Keratinocyte (primary cell): ENCODE measurements around the gene ATP7B. TPM values are rescaled to one million over a fixed set of nuclear protein-coding genes. Genes with fewer than 3 reads are reported as not detected.

Source experiments
- DNase-seq: peaks from one replicate; pipeline ENCODE4 v3.0.0-alpha.2; 2011; ENCODE audit warnings: low read depth, missing footprints, low spot score
- FAIRE-seq: peaks from 2 replicates; lab custom pipeline; 2011; peaks lifted over from hg19 to GRCh38; lab: Jason Lieb, UNC
- H2AFZ ChIP-seq: 2 replicates; pipeline ENCODE4 v1.6.0; 2012; ENCODE audit warnings: low read length, control low read depth, inconsistent platforms; ENCODE audit not compliant: control insufficient read depth
- H3K27ac ChIP-seq: 2 replicates; pipeline ENCODE4 v1.5.1; 2011; ENCODE audit warnings: low read length; ENCODE audit not compliant: control insufficient read depth, insufficient read depth
- H3K27me3 ChIP-seq: 3 replicates; pipeline ENCODE4 v1.6.0; 2011; ENCODE audit warnings: low read length; ENCODE audit not compliant: control insufficient read depth, insufficient read depth; ENCODE audit errors: extremely low read depth
- H3K36me3 ChIP-seq, 2 experiments: 2 replicates in 1 of 2; 3 replicates in 1 of 2; pipeline ENCODE4 v1.5.1; 2011; ENCODE audit warnings: low read length in 2 of 2, mild to moderate bottlenecking in 1 of 2; ENCODE audit not compliant: control insufficient read depth in 2 of 2, insufficient read depth in 2 of 2; ENCODE audit errors: extremely low read depth in 1 of 2
- H3K4me1 ChIP-seq: 3 replicates; pipeline ENCODE4 v1.5.1; 2011; ENCODE audit warnings: low read length; ENCODE audit not compliant: control insufficient read depth, insufficient read depth; ENCODE audit errors: extremely low read depth
- H3K4me2 ChIP-seq: 3 replicates; pipeline ENCODE4 v1.6.0; 2011; ENCODE audit warnings: low read depth, low read length; ENCODE audit not compliant: control insufficient read depth, insufficient read depth; ENCODE audit errors: extremely low read depth
- H3K4me3 ChIP-seq, 3 experiments: fragments of 200-600 bp in 1 of 3; sonication (generic) in 1 of 3; 2 replicates in 2 of 3; 3 replicates in 1 of 3; pipeline ENCODE4 v1.5.1; 2011 to 2016; ENCODE audit warnings: low read length in 3 of 3, mild to moderate bottlenecking in 3 of 3, control low read depth in 2 of 3, inconsistent platforms in 1 of 3, low read depth in 1 of 3, mixed read lengths in 1 of 3, mixed run types in 1 of 3, moderate library complexity in 1 of 3; ENCODE audit not compliant: control insufficient read depth in 2 of 3, insufficient read depth in 2 of 3; ENCODE audit errors: extremely low read depth in 1 of 3
- H3K79me2 ChIP-seq: 2 replicates; pipeline ENCODE4 v1.6.0; 2012; ENCODE audit warnings: low read length; ENCODE audit not compliant: control insufficient read depth, insufficient read depth
- H3K9ac ChIP-seq: 3 replicates; pipeline ENCODE4 v1.6.0; 2011; ENCODE audit warnings: low read length; ENCODE audit not compliant: control insufficient read depth, insufficient read depth; ENCODE audit errors: extremely low read depth
- H3K9me1 ChIP-seq: 3 replicates; pipeline ENCODE4 v1.6.0; 2011; ENCODE audit warnings: low read length; ENCODE audit not compliant: control insufficient read depth, insufficient read depth; ENCODE audit errors: extremely low read depth
- H3K9me3 ChIP-seq: 2 replicates; pipeline ENCODE4 v1.5.1; 2012; ENCODE audit warnings: low read depth, low read length; ENCODE audit not compliant: control insufficient read depth
- H4K20me1 ChIP-seq: 3 replicates; pipeline ENCODE4 v1.6.0; 2011; ENCODE audit warnings: low read length; ENCODE audit not compliant: control insufficient read depth, insufficient read depth; ENCODE audit errors: extremely low read depth
- EZH2 ChIP-seq: IDR thresholded peaks from one replicate; pipeline ENCODE4 v1.6.1; 2012; ENCODE audit warnings: inconsistent platforms, mild to moderate bottlenecking, low read length, moderate library complexity
- dilution Hi-C: fragments of 300-500 bp; cut with MboI; formaldehyde crosslinking; loops from one replicate; pipeline ENCODE4 v1.7.0; 2020; ENCODE audit warnings: low sequenced_read_pairs; ENCODE audit not compliant: extremely low pct_ligation_motif_present
- polyA plus RNA-seq, 5 experiments: library from polyadenylated mRNA; depleted of rRNA in 3 of 5; stranded (reverse) in 3 of 5; stranded (forward) in 1 of 5; unstranded in 1 of 5; fragments of >200 nt; gene quantifications; 1 replicate in 1 of 5; 2 replicates in 3 of 5; 3 replicates in 1 of 5; pipeline versions ENCODE4 v1.2.1 to v1.2.3, GENCODE V29; 2011 to 2012; ENCODE audit warnings: missing spikeins in 2 of 5, low read depth in 1 of 5, low replicate concordance in 1 of 5
- TF ChIP-seq, protein P1 (sequence below), 3 experiments: IDR thresholded peaks in 1 of 3; conservative IDR thresholded peaks in 1 of 3; optimal IDR thresholded peaks in 1 of 3; 2 replicates in 2 of 3; 3 replicates in 1 of 3; pipeline versions ENCODE3 to v1.5.1; 2011; ENCODE audit warnings: low read length in 3 of 3, mild to moderate bottlenecking in 3 of 3, moderate library complexity in 2 of 3, control low read depth in 1 of 3, inconsistent platforms in 1 of 3; ENCODE audit not compliant: insufficient read depth in 2 of 3; ENCODE audit errors: extremely low read depth in 1 of 3

ATP7B gene
- polyA plus RNA-seq, 1 donor (not counting 4 experiments of a cell fraction or from before 2014, with no cell fraction given): 5.2 TPM

DNA sequence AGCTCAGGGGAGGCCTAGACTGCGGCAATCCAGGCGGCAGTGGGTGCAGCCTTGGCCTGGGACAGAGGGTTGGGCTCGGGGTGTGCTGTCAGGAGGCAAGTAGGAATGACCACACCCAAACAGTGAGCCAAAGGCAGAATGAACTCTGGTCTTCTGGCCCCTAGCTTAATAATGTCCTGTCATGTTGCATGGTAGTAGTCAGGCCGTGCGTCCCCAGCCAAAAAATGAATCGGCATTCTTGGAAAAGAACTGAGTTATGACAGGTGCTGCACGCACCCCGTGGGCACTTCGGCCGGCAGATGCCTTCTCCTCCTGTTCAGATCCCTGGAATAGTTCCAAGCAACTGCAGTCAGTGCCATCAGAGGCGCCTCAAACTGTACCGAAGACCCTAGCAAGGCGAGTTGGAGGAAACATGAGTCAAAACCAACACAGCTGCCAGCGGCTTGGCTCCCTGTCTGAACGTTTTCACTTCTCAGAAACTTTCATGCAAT, 55.9 kb downstream of the ATP7B start:
- Histone ChIP-seq H3K4me1 (no peaks in the 10 kb centered on the region), H3K9ac (no peak overlapping the region), H3K4me2 (no peak overlapping the region), H3K79me2 (no peaks in the 10 kb centered on the region), H4K20me1 (no peaks in the 10 kb centered on the region), H3K36me3 (no peaks in the 10 kb centered on the region), H3K27ac (no peak overlapping the region), H2AFZ (no peak overlapping the region), H3K9me3 (no peaks in the 10 kb centered on the region), H3K4me3 (no peak overlapping the region), H3K9me1 (no peaks in the 10 kb centered on the region), H3K27me3 (no peaks in the 10 kb centered on the region)
- no peak for TF ChIP-seq EZH2
- TF ChIP-seq, protein P1, sequence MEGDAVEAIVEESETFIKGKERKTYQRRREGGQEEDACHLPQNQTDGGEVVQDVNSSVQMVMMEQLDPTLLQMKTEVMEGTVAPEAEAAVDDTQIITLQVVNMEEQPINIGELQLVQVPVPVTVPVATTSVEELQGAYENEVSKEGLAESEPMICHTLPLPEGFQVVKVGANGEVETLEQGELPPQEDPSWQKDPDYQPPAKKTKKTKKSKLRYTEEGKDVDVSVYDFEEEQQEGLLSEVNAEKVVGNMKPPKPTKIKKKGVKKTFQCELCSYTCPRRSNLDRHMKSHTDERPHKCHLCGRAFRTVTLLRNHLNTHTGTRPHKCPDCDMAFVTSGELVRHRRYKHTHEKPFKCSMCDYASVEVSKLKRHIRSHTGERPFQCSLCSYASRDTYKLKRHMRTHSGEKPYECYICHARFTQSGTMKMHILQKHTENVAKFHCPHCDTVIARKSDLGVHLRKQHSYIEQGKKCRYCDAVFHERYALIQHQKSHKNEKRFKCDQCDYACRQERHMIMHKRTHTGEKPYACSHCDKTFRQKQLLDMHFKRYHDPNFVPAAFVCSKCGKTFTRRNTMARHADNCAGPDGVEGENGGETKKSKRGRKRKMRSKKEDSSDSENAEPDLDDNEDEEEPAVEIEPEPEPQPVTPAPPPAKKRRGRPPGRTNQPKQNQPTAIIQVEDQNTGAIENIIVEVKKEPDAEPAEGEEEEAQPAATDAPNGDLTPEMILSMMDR (optimal IDR thresholded peaks at IDR 0.05 in 1 of 3, IDR thresholded peaks at IDR 0.05 in 1 of 3, conservative IDR thresholded peaks at IDR 0.05 in 1 of 3; ENCODE audit: extremely low read depth in 1 of 3, insufficient read depth in 2 of 3, low read length in 3 of 3): no peak
- no peak for FAIRE-seq
- DNase-seq: no peak
- dilution Hi-C loops: no loop called here

DNA sequence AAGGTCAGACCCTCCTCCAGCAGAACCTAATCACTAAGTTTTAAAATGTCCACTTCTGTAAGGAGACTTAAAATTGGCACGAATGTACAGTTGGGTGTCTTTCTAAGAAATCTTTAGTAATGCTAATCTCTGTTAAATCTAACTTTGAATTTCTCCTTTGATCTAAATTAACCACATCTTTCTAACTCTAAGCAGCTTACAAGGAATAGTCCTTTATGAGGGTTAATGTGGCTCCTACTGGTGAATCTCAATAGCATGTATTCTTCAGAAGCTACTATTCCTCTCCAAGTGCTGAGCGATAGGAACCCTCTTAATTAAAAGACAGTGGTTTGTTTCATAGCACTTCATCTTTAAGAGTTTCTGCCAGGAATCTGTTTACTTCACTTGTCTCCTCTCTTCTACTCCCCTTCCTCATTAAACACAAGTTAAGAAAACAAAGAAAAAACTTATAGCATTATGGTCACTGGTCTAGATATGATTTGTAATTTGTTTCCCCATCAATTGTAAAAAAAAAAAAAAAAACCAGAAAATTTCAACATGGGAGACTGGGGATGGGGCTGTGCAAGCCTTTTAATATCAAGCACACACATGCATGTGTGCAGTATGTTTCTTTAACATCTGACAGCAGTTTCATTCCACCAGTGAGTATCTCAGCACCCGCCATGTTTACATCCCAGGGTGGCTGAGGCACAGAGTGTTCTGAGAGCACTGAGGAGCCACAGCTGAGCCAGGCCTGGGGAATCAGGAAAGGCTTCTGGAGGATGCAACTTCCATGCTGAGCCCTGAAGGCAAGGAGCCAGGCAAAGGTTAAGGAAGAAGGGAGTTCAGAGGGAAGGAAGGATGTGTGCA, 57.7 kb downstream of the ATP7B start:
- H3K4me2 ChIP-seq: no peak overlapping the region

More for the DNA sequence above, 57.7 kb downstream of the ATP7B start:
- dilution Hi-C loops: no loop called here
- no peak for FAIRE-seq
- no peaks in the 10 kb centered on the region for H3K9me1 ChIP-seq
- TF ChIP-seq, protein P1 (optimal IDR thresholded peaks at IDR 0.05 in 1 of 3, IDR thresholded peaks at IDR 0.05 in 1 of 3, conservative IDR thresholded peaks at IDR 0.05 in 1 of 3; ENCODE audit: extremely low read depth in 1 of 3, insufficient read depth in 2 of 3, low read length in 3 of 3): no peak
- no peak for TF ChIP-seq EZH2
- H3K27me3 ChIP-seq: no peaks in the 10 kb centered on the region
- H3K36me3 ChIP-seq: no peaks in the 10 kb centered on the region
- no peaks in the 10 kb centered on the region for H3K9me3 ChIP-seq
- H4K20me1 ChIP-seq: no peaks in the 10 kb centered on the region
- DNase-seq: no peak
- no peak overlapping the region for H2AFZ ChIP-seq
- no peak overlapping the region for H3K4me3 ChIP-seq
- no peaks in the 10 kb centered on the region for H3K4me1 ChIP-seq
- H3K79me2 ChIP-seq: no peaks in the 10 kb centered on the region
- H3K27ac ChIP-seq: no peak overlapping the region
- H3K9ac ChIP-seq: no peak overlapping the region
